Liver (tissue), 9 donors: ENCODE measurements around the gene LYRM1. TPM values are rescaled to one million over a fixed set of nuclear protein-coding genes. Genes with fewer than 3 reads are reported as not detected.

Source experiments
- DNase-seq: peaks from one replicate; pipeline ENCODE4 v3.0.0-alpha.2; 2017; ENCODE audit warnings: low spot score
- H3K27ac ChIP-seq, 2 donors: one replicate each; pipeline ENCODE4 v1.7.0; 2013; ENCODE audit warnings: inconsistent platforms in 2 of 2, low read length in 2 of 2, control low read depth in 1 of 2, low read depth in 1 of 2, mild to moderate bottlenecking in 1 of 2
- H3K27me3 ChIP-seq, 4 donors: one replicate each; pipeline versions ENCODE4 v1.6.1 to v1.7.0; 2013; ENCODE audit warnings: low read length in 3 of 4, inconsistent platforms in 1 of 4, mild to moderate bottlenecking in 1 of 4, moderate library complexity in 1 of 4; ENCODE audit not compliant: control insufficient read depth in 4 of 4, insufficient read depth in 4 of 4
- H3K36me3 ChIP-seq, 4 donors: one replicate each; pipeline versions ENCODE4 v1.6.1 to v1.7.0; 2013; ENCODE audit warnings: low read length in 3 of 4, mild to moderate bottlenecking in 3 of 4, low read depth in 1 of 4, moderate library complexity in 1 of 4; ENCODE audit not compliant: control insufficient read depth in 4 of 4, insufficient read depth in 3 of 4
- H3K4me1 ChIP-seq, 4 donors: one replicate each; pipeline versions ENCODE4 v1.6.1 to v1.7.0; 2013; ENCODE audit warnings: low read length in 3 of 4, mild to moderate bottlenecking in 3 of 4, moderate library complexity in 1 of 4; ENCODE audit not compliant: control insufficient read depth in 4 of 4, insufficient read depth in 4 of 4
- H3K4me3 ChIP-seq, 3 donors: one replicate each; pipeline versions ENCODE4 v1.6.1 to v1.7.0; 2013; ENCODE audit warnings: low read length in 3 of 3, control low read depth in 1 of 3, low read depth in 1 of 3, mild to moderate bottlenecking in 1 of 3
- H3K9ac ChIP-seq, 2 donors: one replicate each; pipeline ENCODE4 v1.7.0; 2013; ENCODE audit warnings: low read length in 2 of 2, mild to moderate bottlenecking in 2 of 2, moderate library complexity in 2 of 2, control low read depth in 1 of 2, low read depth in 1 of 2
- H3K9me3 ChIP-seq, 4 donors: one replicate each; pipeline versions ENCODE4 v1.6.1 to v1.7.0; 2013; ENCODE audit warnings: low read length in 3 of 4; ENCODE audit not compliant: control insufficient read depth in 4 of 4
- EGR1 ChIP-seq, 2 donors: IDR thresholded peaks; 2 replicates each; pipeline ENCODE4 v1.6.1; 2016 to 2018; ENCODE audit warnings: antibody characterized with exemption in 2 of 2, low read depth in 2 of 2
- FOXA1 ChIP-seq: IDR thresholded peaks from 2 replicates; pipeline ENCODE4 v1.6.1; 2016; ENCODE audit warnings: antibody characterized with exemption
- FOXA2 ChIP-seq: IDR thresholded peaks from 2 replicates; pipeline ENCODE4 v1.6.1; 2016; ENCODE audit warnings: antibody characterized with exemption
- GABPA ChIP-seq, 2 donors: IDR thresholded peaks in 1 of 2; conservative IDR thresholded peaks in 1 of 2; 2 replicates each; pipeline ENCODE4 v1.6.1; 2016; ENCODE audit warnings: antibody characterized with exemption in 2 of 2, mild to moderate bottlenecking in 1 of 2, moderate library complexity in 1 of 2
- HNF4A ChIP-seq, 2 donors: conservative IDR thresholded peaks; 2 replicates each; pipeline ENCODE4 v1.6.1; 2016; ENCODE audit warnings: antibody characterized with exemption in 2 of 2, mild to moderate bottlenecking in 2 of 2
- HNF4G ChIP-seq: IDR thresholded peaks from 2 replicates; pipeline ENCODE4 v1.6.1; 2016; ENCODE audit warnings: antibody characterized with exemption
- JUND ChIP-seq, 2 donors: IDR thresholded peaks; 2 replicates each; pipeline ENCODE4 v1.6.1; 2016; ENCODE audit warnings: antibody characterized with exemption in 2 of 2
- NR2F2 ChIP-seq: IDR thresholded peaks from 2 replicates; pipeline ENCODE4 v1.6.1; 2016; ENCODE audit warnings: antibody characterized with exemption
- RXRA ChIP-seq, 2 donors: IDR thresholded peaks; 2 replicates each; pipeline ENCODE4 v1.6.1; 2017 to 2018; ENCODE audit warnings: antibody characterized with exemption in 2 of 2, mild to moderate bottlenecking in 1 of 2
- SP1 ChIP-seq: IDR thresholded peaks from 2 replicates; pipeline ENCODE4 v1.6.1; 2018; ENCODE audit warnings: antibody characterized with exemption, mild to moderate bottlenecking
- TAF1 ChIP-seq: conservative IDR thresholded peaks from 2 replicates; pipeline ENCODE4 v1.6.1; 2016; ENCODE audit warnings: antibody characterized with exemption, mild to moderate bottlenecking
- YY1 ChIP-seq: IDR thresholded peaks from 2 replicates; pipeline ENCODE4 v1.6.1; 2016; ENCODE audit warnings: antibody characterized with exemption, mild to moderate bottlenecking
- WGBS: extraction: QIAGEN DNeasy Blood & Tissue Kit; methylation state at CpG from one replicate; pipeline ENCODE4 v1.1.7; 2013; 5-methylcytosine and 5-hydroxymethylcytosine counted together
- polyA plus RNA-seq, 2 donors: library from polyadenylated mRNA; stranded (reverse) in 1 of 2; unstranded in 1 of 2; fragments of 200-250 nt in 1 of 2; fragments of >200 nt in 1 of 2; fragmentation: Nextera tagmentation in 1 of 2; extraction: Ambion mirVana in 1 of 2; gene quantifications; one replicate each; pipeline versions ENCODE4 v1.2.1 to v1.2.3, GENCODE V29; 2013 to 2015
- total RNA-seq, 2 donors: library from RNA; depleted of rRNA; stranded (reverse); fragments of >200 nt; gene quantifications; one replicate each; pipeline ENCODE4 v1.2.3, GENCODE V29; 2014
- TF ChIP-seq, protein P1 (sequence below): fragments of 150-350 bp; IDR thresholded peaks from 2 replicates; pipeline ENCODE4 v1.5.1; 2017; ENCODE audit warnings: improper control_type of control experiment, low read depth, low read length; ENCODE audit not compliant: missing input control
- TF ChIP-seq, protein P2 (sequence below): IDR thresholded peaks from 2 replicates; pipeline ENCODE4 v1.6.1; 2016; ENCODE audit warnings: antibody characterized with exemption
- TF ChIP-seq, protein P3 (sequence below): IDR thresholded peaks from 2 replicates; pipeline ENCODE4 v1.6.1; 2016; ENCODE audit warnings: antibody characterized with exemption, mild to moderate bottlenecking
- TF ChIP-seq, protein P4 (sequence below): IDR thresholded peaks from 2 replicates; pipeline ENCODE4 v1.6.1; 2016; ENCODE audit warnings: antibody characterized with exemption
- donor health status: healthy.
- donor health status: healthy.
- donor health status: healthy.
- donor health status: healthy.
- donor health status: healthy.

The LYRM1 gene
- total and polyA plus RNA-seq, 4 donors = 33.2 to 57.3 (median 50.8) TPM

DNA sequence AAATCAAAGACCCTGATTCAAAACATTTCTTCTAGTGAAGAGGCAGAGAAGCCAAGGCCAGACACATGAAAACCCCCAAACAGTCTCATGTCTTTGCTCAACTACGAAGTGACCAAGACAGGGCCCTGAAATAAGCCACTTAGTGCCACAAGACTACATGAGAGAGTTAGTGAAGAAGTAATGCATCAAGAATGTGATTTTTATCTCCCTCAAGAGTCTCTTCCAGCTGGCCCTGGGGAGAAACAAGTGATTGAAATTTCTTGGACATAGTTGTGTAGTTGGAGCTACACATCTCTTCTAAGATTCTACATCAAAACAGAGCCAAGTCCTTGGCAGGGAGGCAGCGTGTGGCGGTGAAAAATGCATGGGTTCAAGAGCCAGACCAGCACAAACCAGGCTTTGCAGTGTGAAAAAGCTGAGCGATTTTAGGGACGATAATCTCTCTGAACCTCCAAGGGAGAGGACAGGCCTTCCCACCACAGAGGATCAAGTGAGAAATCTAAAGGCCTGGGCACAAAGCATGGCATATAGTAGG is 30.6 kb downstream of the LYRM1 start:
- Histone ChIP-seq H3K4me1 (no peaks in the 10 kb centered on the region), H3K9ac (no peak overlapping the region), H3K4me3 (no peak overlapping the region), H3K36me3 (no peaks in the 10 kb centered on the region), H3K27me3 (no peaks in the 10 kb centered on the region), H3K9me3 (no peaks in the 10 kb centered on the region), H3K27ac (no peak overlapping the region)
- DNase-seq = no peak
- TF ChIP-seq FOXA2 (no peak), HNF4G (no peak), NR2F2 (no peak)
- TF ChIP-seq, protein P1, sequence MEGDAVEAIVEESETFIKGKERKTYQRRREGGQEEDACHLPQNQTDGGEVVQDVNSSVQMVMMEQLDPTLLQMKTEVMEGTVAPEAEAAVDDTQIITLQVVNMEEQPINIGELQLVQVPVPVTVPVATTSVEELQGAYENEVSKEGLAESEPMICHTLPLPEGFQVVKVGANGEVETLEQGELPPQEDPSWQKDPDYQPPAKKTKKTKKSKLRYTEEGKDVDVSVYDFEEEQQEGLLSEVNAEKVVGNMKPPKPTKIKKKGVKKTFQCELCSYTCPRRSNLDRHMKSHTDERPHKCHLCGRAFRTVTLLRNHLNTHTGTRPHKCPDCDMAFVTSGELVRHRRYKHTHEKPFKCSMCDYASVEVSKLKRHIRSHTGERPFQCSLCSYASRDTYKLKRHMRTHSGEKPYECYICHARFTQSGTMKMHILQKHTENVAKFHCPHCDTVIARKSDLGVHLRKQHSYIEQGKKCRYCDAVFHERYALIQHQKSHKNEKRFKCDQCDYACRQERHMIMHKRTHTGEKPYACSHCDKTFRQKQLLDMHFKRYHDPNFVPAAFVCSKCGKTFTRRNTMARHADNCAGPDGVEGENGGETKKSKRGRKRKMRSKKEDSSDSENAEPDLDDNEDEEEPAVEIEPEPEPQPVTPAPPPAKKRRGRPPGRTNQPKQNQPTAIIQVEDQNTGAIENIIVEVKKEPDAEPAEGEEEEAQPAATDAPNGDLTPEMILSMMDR = no peak
- TF ChIP-seq, protein P2, sequence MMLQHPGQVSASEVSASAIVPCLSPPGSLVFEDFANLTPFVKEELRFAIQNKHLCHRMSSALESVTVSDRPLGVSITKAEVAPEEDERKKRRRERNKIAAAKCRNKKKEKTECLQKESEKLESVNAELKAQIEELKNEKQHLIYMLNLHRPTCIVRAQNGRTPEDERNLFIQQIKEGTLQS = no peak
- 93% methylated on average over 5 of the region's 5 CpGs for WGBS

DNA sequence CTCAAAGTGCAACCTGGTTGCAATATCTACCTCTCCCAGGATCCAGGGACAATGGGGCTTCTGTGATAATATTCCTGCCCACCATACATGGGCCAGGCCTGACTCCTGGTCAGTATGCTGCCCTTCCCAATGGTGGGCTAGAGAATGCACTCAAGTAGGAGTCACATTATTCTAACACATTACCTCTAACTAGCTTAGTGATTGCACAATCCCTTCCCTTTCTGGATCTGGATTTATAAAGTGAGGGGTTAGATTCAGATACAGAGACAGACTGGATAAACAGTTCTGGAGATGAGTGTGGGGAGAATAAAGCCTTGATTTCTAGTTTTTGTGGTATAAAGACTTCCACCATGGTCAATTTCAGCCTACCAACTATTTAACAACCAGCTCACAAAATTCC is 33.0 kb downstream of the LYRM1 start:
- H3K4me3 ChIP-seq = no peak overlapping the region
- no peaks in the 10 kb centered on the region for H3K4me1 ChIP-seq
- H3K9me3 ChIP-seq = no peaks in the 10 kb centered on the region
- H3K27me3 ChIP-seq = no peaks in the 10 kb centered on the region
- TF ChIP-seq HNF4G = no peak
- TF ChIP-seq, protein P3, sequence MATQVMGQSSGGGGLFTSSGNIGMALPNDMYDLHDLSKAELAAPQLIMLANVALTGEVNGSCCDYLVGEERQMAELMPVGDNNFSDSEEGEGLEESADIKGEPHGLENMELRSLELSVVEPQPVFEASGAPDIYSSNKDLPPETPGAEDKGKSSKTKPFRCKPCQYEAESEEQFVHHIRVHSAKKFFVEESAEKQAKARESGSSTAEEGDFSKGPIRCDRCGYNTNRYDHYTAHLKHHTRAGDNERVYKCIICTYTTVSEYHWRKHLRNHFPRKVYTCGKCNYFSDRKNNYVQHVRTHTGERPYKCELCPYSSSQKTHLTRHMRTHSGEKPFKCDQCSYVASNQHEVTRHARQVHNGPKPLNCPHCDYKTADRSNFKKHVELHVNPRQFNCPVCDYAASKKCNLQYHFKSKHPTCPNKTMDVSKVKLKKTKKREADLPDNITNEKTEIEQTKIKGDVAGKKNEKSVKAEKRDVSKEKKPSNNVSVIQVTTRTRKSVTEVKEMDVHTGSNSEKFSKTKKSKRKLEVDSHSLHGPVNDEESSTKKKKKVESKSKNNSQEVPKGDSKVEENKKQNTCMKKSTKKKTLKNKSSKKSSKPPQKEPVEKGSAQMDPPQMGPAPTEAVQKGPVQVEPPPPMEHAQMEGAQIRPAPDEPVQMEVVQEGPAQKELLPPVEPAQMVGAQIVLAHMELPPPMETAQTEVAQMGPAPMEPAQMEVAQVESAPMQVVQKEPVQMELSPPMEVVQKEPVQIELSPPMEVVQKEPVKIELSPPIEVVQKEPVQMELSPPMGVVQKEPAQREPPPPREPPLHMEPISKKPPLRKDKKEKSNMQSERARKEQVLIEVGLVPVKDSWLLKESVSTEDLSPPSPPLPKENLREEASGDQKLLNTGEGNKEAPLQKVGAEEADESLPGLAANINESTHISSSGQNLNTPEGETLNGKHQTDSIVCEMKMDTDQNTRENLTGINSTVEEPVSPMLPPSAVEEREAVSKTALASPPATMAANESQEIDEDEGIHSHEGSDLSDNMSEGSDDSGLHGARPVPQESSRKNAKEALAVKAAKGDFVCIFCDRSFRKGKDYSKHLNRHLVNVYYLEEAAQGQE = no peak
- TF ChIP-seq JUND (IDR thresholded peaks at IDR 0.05) = no peak
- TF ChIP-seq EGR1 (IDR thresholded peaks at IDR 0.05; ENCODE audit: low read depth in 2 of 2) = no peak
- TF ChIP-seq GABPA (IDR thresholded peaks at IDR 0.05 in 1 of 2, conservative IDR thresholded peaks at IDR 0.05 in 1 of 2) = no peak
- no peak for TF ChIP-seq TAF1
- TF ChIP-seq RXRA (IDR thresholded peaks at IDR 0.05) = no peak
- no peak overlapping the region for H3K27ac ChIP-seq
- H3K36me3 ChIP-seq = no peaks in the 10 kb centered on the region
- no peak for DNase-seq
- H3K9ac ChIP-seq = no peak overlapping the region

DNA sequence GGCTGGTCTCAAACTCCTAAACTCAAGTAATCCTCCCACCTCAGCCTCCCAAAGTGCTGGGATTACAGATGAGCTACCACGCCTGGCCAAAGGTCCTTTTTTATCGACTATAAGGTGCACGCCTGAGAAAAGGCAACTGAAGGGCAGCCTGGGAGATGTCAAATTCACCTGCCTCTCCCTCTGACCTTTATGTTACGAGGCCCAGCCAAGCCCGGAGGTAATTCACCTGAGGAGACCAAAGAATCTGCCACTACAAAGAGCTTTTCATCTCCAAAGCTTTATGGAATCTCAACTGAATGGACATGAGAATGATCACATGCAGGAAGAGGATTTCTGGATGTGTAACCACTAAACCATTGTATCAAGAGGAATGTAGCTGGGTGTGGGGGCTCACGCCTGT is 37.2 kb downstream of the LYRM1 start:
- no peaks in the 10 kb centered on the region for H3K9me3 ChIP-seq
- H3K27ac ChIP-seq = no peak overlapping the region
- TF ChIP-seq RXRA (IDR thresholded peaks at IDR 0.05) (no peak), NR2F2 (no peak), HNF4A (conservative IDR thresholded peaks at IDR 0.05) (no peak), FOXA1 (no peak), SP1 (no peak), GABPA (IDR thresholded peaks at IDR 0.05 in 1 of 2, conservative IDR thresholded peaks at IDR 0.05 in 1 of 2) (no peak), HNF4G (no peak), YY1 (no peak), FOXA2 (no peak)
- TF ChIP-seq, protein P4, sequence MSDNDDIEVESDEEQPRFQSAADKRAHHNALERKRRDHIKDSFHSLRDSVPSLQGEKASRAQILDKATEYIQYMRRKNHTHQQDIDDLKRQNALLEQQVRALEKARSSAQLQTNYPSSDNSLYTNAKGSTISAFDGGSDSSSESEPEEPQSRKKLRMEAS = no peak
- TF ChIP-seq, protein P1 = no peak
- 82% methylated on average over 6 of the region's 6 CpGs for WGBS
- no peak overlapping the region for H3K4me3 ChIP-seq
- no peak for DNase-seq
- no peaks in the 10 kb centered on the region for H3K4me1 ChIP-seq
- no peak overlapping the region for H3K9ac ChIP-seq
- no peaks in the 10 kb centered on the region for H3K27me3 ChIP-seq
- H3K36me3 ChIP-seq = no peaks in the 10 kb centered on the region
